ENCODE measurements around the gene GIMAP7. TPM values are rescaled to one million over a fixed set of nuclear protein-coding genes. Genes with fewer than 3 reads are reported as not detected.

The GIMAP7 gene
- polyA plus RNA-seq, 1 of the 3 experiments (the other 2 are of a cell fraction) = not detected

DNA sequence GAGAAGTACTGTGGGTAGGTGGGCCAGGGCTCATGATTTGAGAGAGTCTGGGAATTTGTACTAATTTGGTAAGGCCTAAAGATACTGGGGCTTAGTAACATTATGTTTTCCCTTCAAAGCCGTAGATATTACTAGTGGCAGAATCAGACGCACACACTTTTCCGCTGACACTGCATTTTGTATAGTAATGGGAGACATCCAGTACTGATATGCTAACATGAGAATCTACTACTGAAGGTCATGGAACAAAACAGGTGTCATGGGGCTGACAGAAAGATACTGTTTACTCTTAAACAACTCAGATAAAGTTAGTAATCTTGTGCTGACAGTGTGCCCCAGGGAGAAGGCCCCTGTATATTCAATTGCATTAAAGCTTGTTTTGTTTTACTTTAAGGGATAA, 11.1 kb upstream of the GIMAP7 start (continued):
- TF ChIP-seq, protein P1, sequence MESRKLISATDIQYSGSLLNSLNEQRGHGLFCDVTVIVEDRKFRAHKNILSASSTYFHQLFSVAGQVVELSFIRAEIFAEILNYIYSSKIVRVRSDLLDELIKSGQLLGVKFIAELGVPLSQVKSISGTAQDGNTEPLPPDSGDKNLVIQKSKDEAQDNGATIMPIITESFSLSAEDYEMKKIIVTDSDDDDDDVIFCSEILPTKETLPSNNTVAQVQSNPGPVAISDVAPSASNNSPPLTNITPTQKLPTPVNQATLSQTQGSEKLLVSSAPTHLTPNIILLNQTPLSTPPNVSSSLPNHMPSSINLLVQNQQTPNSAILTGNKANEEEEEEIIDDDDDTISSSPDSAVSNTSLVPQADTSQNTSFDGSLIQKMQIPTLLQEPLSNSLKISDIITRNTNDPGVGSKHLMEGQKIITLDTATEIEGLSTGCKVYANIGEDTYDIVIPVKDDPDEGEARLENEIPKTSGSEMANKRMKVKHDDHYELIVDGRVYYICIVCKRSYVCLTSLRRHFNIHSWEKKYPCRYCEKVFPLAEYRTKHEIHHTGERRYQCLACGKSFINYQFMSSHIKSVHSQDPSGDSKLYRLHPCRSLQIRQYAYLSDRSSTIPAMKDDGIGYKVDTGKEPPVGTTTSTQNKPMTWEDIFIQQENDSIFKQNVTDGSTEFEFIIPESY (IDR thresholded peaks at IDR 0.05; ENCODE audit: borderline replicate concordance, low read depth) = no peak
- TF ChIP-seq GATA2 (CRISPR knock-in tag; IDR thresholded peaks at IDR 0.05) (no peak), POLR2AphosphoS5 (IDR thresholded peaks at IDR 0.05; ENCODE audit: low read depth, low read length) (no peak), MEF2A (IDR thresholded peaks at IDR 0.05; ENCODE audit: borderline replicate concordance, low read depth) (no peak)

DNA sequence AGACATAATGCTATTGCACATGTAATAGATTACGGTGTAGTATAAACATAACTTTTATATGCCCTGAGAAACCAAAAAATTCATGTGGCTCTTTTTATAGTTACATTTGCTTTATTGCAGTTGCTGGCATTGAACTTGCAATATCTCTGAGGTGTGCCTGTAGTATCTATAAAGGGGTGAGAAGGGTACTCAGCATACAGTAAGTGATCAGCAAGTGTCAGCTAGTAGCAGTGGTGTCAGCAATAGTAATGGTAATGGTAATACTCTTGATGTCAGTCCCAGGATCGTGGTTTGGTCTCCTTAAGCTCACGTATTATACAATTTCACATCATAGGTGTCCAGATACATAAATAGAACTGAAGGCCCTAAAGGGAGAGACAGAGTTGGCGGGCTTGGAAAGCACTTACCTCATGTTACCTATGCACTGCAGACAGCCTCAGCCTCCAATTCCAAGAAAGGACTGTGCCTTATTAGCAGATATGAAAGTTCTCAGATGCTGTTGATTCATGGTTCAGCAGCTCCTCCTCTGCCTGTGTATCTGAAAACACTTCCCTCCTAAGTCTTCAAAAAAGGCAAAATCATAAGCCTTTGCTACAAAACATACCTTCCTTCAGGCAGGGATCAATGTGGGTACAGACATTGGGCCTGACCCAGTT, 6.6 kb upstream of the GIMAP7 start:
- ChIA-PET POLR2A (no interaction called here), CTCF (interaction anchor here (0.6 kb wide), 1 partner anchor 204 kb away, joined by 3 read pairs; no protein-coding TSS in a partner anchor)
- Histone ChIP-seq H3K9ac (no peak overlapping the region), H3K36me3 (replicated peaks in 1 of 2; ENCODE audit: control insufficient read depth in 1 of 2, insufficient read depth in 2 of 2, low read length in 1 of 2) (no peaks in the 10 kb centered on the region), H4K20me1 (ENCODE audit: insufficient read depth) (no peaks in the 10 kb centered on the region), H3K4me2 (no peak overlapping the region), H3K4me1 (ENCODE audit: control insufficient read depth in 1 of 2, insufficient read depth in 2 of 2, low read depth in 1 of 2, low read length in 1 of 2) (no peaks in the 10 kb centered on the region), H2AFZ (ENCODE audit: low read depth) (no peak overlapping the region), H3K27me3 (ENCODE audit: insufficient read depth) (no peaks in the 10 kb centered on the region; the same call in 1 of the 2 replicates), H3K9me3 (no peaks in the 10 kb centered on the region), H3K9me2 (no peaks in the 10 kb centered on the region), H3K27ac (ENCODE audit: low read depth in 2 of 2, low read length in 1 of 2) (no peak overlapping the region), H3F3A (replicated peaks; ENCODE audit: insufficient read depth) (no peaks in the 10 kb centered on the region), H3K79me2 (ENCODE audit: insufficient read depth) (no peaks in the 10 kb centered on the region), H3K4me3 (ENCODE audit: low read depth in 2 of 2, low read length in 1 of 2) (no peak overlapping the region)
- 4% methylated on average over 4 of the region's 4 CpGs for WGBS (ENCODE audit: low lambda C conversion rate)
- DNase-seq = no peak
- TF ChIP-seq MXI1 (IDR thresholded peaks at IDR 0.05; ENCODE audit: low read depth, low read length) = no peak
- TF ChIP-seq NRF1 (IDR thresholded peaks at IDR 0.05; ENCODE audit: low read depth, low read length) = no peak
- no peak for TF ChIP-seq MEF2A (IDR thresholded peaks at IDR 0.05; ENCODE audit: borderline replicate concordance, low read depth)
- TF ChIP-seq RXRA (IDR thresholded peaks at IDR 0.05; ENCODE audit: borderline replicate concordance, low read depth) = no peak
- TF ChIP-seq, protein P1 (IDR thresholded peaks at IDR 0.05; ENCODE audit: borderline replicate concordance, low read depth) = no peak
- no peak for TF ChIP-seq CHD2 (IDR thresholded peaks at IDR 0.05; ENCODE audit: low read length, partially characterized antibody)
- TF ChIP-seq, protein P2, sequence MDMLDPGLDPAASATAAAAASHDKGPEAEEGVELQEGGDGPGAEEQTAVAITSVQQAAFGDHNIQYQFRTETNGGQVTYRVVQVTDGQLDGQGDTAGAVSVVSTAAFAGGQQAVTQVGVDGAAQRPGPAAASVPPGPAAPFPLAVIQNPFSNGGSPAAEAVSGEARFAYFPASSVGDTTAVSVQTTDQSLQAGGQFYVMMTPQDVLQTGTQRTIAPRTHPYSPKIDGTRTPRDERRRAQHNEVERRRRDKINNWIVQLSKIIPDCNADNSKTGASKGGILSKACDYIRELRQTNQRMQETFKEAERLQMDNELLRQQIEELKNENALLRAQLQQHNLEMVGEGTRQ (IDR thresholded peaks at IDR 0.05; ENCODE audit: borderline replicate concordance, low read depth, low read length) = no peak
- no peak for TF ChIP-seq RFX5 (IDR thresholded peaks at IDR 0.05; ENCODE audit: low read length)
- no peak for TF ChIP-seq POLR2AphosphoS5 (IDR thresholded peaks at IDR 0.05; ENCODE audit: low read depth, low read length)
- TF ChIP-seq, protein P3, sequence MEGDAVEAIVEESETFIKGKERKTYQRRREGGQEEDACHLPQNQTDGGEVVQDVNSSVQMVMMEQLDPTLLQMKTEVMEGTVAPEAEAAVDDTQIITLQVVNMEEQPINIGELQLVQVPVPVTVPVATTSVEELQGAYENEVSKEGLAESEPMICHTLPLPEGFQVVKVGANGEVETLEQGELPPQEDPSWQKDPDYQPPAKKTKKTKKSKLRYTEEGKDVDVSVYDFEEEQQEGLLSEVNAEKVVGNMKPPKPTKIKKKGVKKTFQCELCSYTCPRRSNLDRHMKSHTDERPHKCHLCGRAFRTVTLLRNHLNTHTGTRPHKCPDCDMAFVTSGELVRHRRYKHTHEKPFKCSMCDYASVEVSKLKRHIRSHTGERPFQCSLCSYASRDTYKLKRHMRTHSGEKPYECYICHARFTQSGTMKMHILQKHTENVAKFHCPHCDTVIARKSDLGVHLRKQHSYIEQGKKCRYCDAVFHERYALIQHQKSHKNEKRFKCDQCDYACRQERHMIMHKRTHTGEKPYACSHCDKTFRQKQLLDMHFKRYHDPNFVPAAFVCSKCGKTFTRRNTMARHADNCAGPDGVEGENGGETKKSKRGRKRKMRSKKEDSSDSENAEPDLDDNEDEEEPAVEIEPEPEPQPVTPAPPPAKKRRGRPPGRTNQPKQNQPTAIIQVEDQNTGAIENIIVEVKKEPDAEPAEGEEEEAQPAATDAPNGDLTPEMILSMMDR (IDR thresholded peaks at IDR 0.05) = no peak
- TF ChIP-seq FOXM1 (IDR thresholded peaks at IDR 0.05; ENCODE audit: low read depth) = no peak
- no peak for TF ChIP-seq NFIC (IDR thresholded peaks at IDR 0.05; ENCODE audit: borderline replicate concordance)
- no peak for TF ChIP-seq SMC3 (IDR thresholded peaks at IDR 0.05; ENCODE audit: low read depth, low read length)
- TF ChIP-seq YY1 (IDR thresholded peaks at IDR 0.05; ENCODE audit: low read depth) = no peak
- no peak for TF ChIP-seq EP300 (IDR thresholded peaks at IDR 0.05; ENCODE audit: borderline replicate concordance in 1 of 2, low read depth in 1 of 2, low read length in 1 of 2)
- no peak for TF ChIP-seq FOXJ3 (CRISPR knock-in tag; IDR thresholded peaks at IDR 0.05)
- no peak for TF ChIP-seq RAD21 (IDR thresholded peaks at IDR 0.05; ENCODE audit: low read length)
- no peak for TF ChIP-seq EZH2phosphoT487 (IDR thresholded peaks at IDR 0.05; ENCODE audit: borderline replicate concordance, low read depth)
- no peak for TF ChIP-seq SIN3A (IDR thresholded peaks at IDR 0.05; ENCODE audit: borderline replicate concordance, low read depth, low read length)

Data from SK-N-SH (cell line).